ENCODE measurements around the gene ST7L. TPM values are rescaled to one million over a fixed set of nuclear protein-coding genes. Genes with fewer than 3 reads are reported as not detected.

ST7L gene
- total RNA-seq, 2 donors from 2014 or later = 10.5 to 14.5 TPM

GRCh38 chr1:112589766-112590165, 29.2 kb downstream of the ST7L start:
- no peak for DNase-seq (ENCODE audit: low spot score)
- no peak for TF ChIP-seq CTCF (IDR thresholded peaks at IDR 0.05)
- peaks cover 9% of the 10 kb centered on the region for H3K36me3 ChIP-seq
- no peak overlapping the region for H3K4me3 ChIP-seq
- H3K27ac ChIP-seq = no peak overlapping the region
- no peaks in the 10 kb centered on the region for H3K4me1 ChIP-seq
- peaks cover 0 to 12% of the 10 kb centered on the region in 2 donors for H3K9me3 ChIP-seq
- H3K27me3 ChIP-seq = no peaks in the 10 kb centered on the region

GRCh38 chr1:112583366-112583765, 35.6 kb downstream of the ST7L start:
- Histone ChIP-seq H3K4me3 (no peak overlapping the region), H3K9me3 (peaks cover 0 to 9% of the 10 kb centered on the region in 2 donors), H3K36me3 (peaks cover 36% of the 10 kb centered on the region), H3K27ac (no peak overlapping the region), H3K27me3 (no peaks in the 10 kb centered on the region), H3K4me1 (no peaks in the 10 kb centered on the region)
- TF ChIP-seq CTCF (IDR thresholded peaks at IDR 0.05) = no peak
- no peak for DNase-seq (ENCODE audit: low spot score)

GRCh38 chr1:112581586-112582192, 37.3 kb downstream of the ST7L start:
- Histone ChIP-seq H3K9me3 (no peaks in the 10 kb centered on the region), H3K4me3 (no peak overlapping the region), H3K4me1 (no peaks in the 10 kb centered on the region), H3K27me3 (no peaks in the 10 kb centered on the region), H3K36me3 (peaks cover 49% of the 10 kb centered on the region), H3K27ac (no peak overlapping the region)
- no peak for TF ChIP-seq CTCF (IDR thresholded peaks at IDR 0.05)
- no peak for DNase-seq (ENCODE audit: low spot score)

- Histone ChIP-seq H3K27ac (no peak overlapping the region), H3K4me1 (no peaks in the 10 kb centered on the region), H3K9me3 (no peaks in the 10 kb centered on the region), H3K27me3 (no peaks in the 10 kb centered on the region), H3K4me3 (no peak overlapping the region), H3K36me3 (peaks cover 66% of the 10 kb centered on the region)
- no peak for DNase-seq (ENCODE audit: low spot score)
- no peak for TF ChIP-seq CTCF (IDR thresholded peaks at IDR 0.05)
Observed at GRCh38 chr1:112579801-112580510, 39.0 kb downstream of the ST7L start.

GRCh38 chr1:112576240-112576639, 42.7 kb downstream of the ST7L start:
- Histone ChIP-seq H3K27ac (no peak overlapping the region), H3K4me1 (no peaks in the 10 kb centered on the region), H3K36me3 (peaks cover 61% of the 10 kb centered on the region), H3K4me3 (no peak overlapping the region), H3K27me3 (no peaks in the 10 kb centered on the region), H3K9me3 (no peaks in the 10 kb centered on the region)
- no peak for DNase-seq (ENCODE audit: low spot score)
- TF ChIP-seq CTCF (IDR thresholded peaks at IDR 0.05) = no peak
